ENCODE results near the gene PTPRN2. TPM values are rescaled to one million over a fixed set of nuclear protein-coding genes. Genes with fewer than 3 reads are reported as not detected.

PTPRN2 gene
- total and polyA plus RNA-seq, 2 of the 8 experiments (the other 6 are each of a cell fraction or from before 2014, with no cell fraction given) = 2.6 to 4.5 TPM

GRCh38 chr7:157949711-157950110, 637.9 kb downstream of the PTPRN2 start:
- POLR2A ChIA-PET (ENCODE audit: partially characterized antibody) = no interaction called here
- TF ChIP-seq KDM5A (IDR thresholded peaks at IDR 0.05; ENCODE audit: low read length) = no peak

More at GRCh38 chr7:157949711-157950110, 637.9 kb downstream of the PTPRN2 start:
- Histone ChIP-seq H3K23me2 (ENCODE audit: low read depth, low read length) (no peaks in the 10 kb centered on the region; the same call in 1 of the 2 replicates), H3K36me3 (ENCODE audit: control insufficient read depth in 2 of 4, insufficient read depth in 4 of 4, low read length in 3 of 4) (no peaks in the 10 kb centered on the region), H4K8ac (ENCODE audit: extremely low read depth, insufficient read depth, low read length) (no peak overlapping the region), H3K27ac (ENCODE audit: low read depth, low read length) (no peak overlapping the region), H3K56ac (replicated peaks; ENCODE audit: insufficient read length, low read depth, low read length) (no peak overlapping the region), H3K9ac (replicated peaks in 1 of 4; ENCODE audit: extremely low read depth in 1 of 4, low read depth in 3 of 4, low read length in 3 of 4) (no peak overlapping the region), H3K79me2 (ENCODE audit: control insufficient read depth in 1 of 2, insufficient read depth in 2 of 2, low read length in 2 of 2) (no peaks in the 10 kb centered on the region), H2BK120ac (replicated peaks; ENCODE audit: low read depth, low read length) (no peak overlapping the region), H2BK5ac (ENCODE audit: low read depth, low read length) (no peak overlapping the region), H3K27me3 (replicated peaks in 1 of 4; ENCODE audit: control insufficient read depth in 3 of 4, extremely low read depth in 1 of 4, insufficient read depth in 3 of 4, low read length in 3 of 4) (no peaks in the 10 kb centered on the region), H2BK15ac (ENCODE audit: low read length) (no peak overlapping the region), H4K91ac (replicated peaks; ENCODE audit: insufficient read length, low read length) (no peak overlapping the region), H3K4me2 (ENCODE audit: insufficient read depth in 1 of 2, low read depth in 2 of 2, low read length in 2 of 2) (no peak overlapping the region), H3K23ac (ENCODE audit: insufficient read length) (no peak overlapping the region), H3K14ac (ENCODE audit: insufficient read length) (no peak overlapping the region), H2BK20ac (ENCODE audit: low read length) (no peak overlapping the region), H4K20me1 (replicated peaks in 1 of 2; ENCODE audit: control insufficient read depth in 1 of 2, insufficient read depth in 2 of 2, low read length in 2 of 2) (no peaks in the 10 kb centered on the region), H3K4me1 (replicated peaks in 1 of 4; ENCODE audit: control insufficient read depth in 3 of 4, insufficient read depth in 4 of 4, low read length in 3 of 4) (peaks cover 0 to 3% (median 0%) of the 10 kb centered on the region in 4 experiments; a peak in 5 of 7 replicates), H3K4me3 (ENCODE audit: extremely low read depth in 1 of 4, insufficient read depth in 2 of 4, low read depth in 3 of 4, low read length in 4 of 4) (no peak overlapping the region), H2AK5ac (ENCODE audit: low read depth, low read length) (no peak overlapping the region), H4K5ac (ENCODE audit: insufficient read length, low read depth, low read length) (no peak overlapping the region), H2BK12ac (ENCODE audit: low read depth, low read length) (no peak overlapping the region), H2AFZ (ENCODE audit: low read length) (no peak overlapping the region), H3K18ac (ENCODE audit: extremely low read depth, low read length) (no peak overlapping the region), H3K9me3 (ENCODE audit: insufficient read depth in 2 of 2, low read depth in 1 of 2, low read length in 1 of 2) (peaks cover 16 to 27% of the 10 kb centered on the region in 2 experiments), H3K79me1 (ENCODE audit: low read depth, low read length) (no peaks in the 10 kb centered on the region), H3K4ac (replicated peaks; ENCODE audit: insufficient read length, low read depth, low read length) (no peak overlapping the region)
- WGBS, 2 experiments (ENCODE audit: extremely low coverage in 1 of 2, insufficient coverage in 1 of 2, insufficient read length in 1 of 2, insufficient replicate concordance in 2 of 2, low coverage in 1 of 2, low lambda C conversion rate in 2 of 2, missing lambda C conversion rate in 1 of 2) = 63% methylated on average over 3 of the region's 3 CpGs; no CpG with 5 or more reads in 1 of the 2 experiments
- FAIRE-seq (no peak), DNase-seq (ENCODE audit: low read depth in 1 of 2, low spot score in 2 of 2) (no peak)
- CTCF ChIA-PET (ENCODE audit: partially characterized antibody) = interaction anchor here (0.6 to 1.4 kb wide), 2 partner anchors 10 to 45 kb away, joined by 3 to 4 read pairs; no protein-coding TSS in a partner anchor

All from H1 (cell line).